ENCODE measurements around the gene LYZL1. TPM values are rescaled to one million over a fixed set of nuclear protein-coding genes. Genes with fewer than 3 reads are reported as not detected.

The LYZL1 gene
- total RNA-seq, 1 experiment from 2014 or later, result not detected

- H3K27ac ChIP-seq (ENCODE audit: insufficient read length, low read depth, low read length), result no peak overlapping the region
- no peak overlapping the region for H4K5ac ChIP-seq (ENCODE audit: insufficient read length, low read depth, low read length)
- no peaks in the 10 kb centered on the region; the same call in 1 of the 2 replicates for H3K27me3 ChIP-seq (ENCODE audit: insufficient read depth, low read length)
- H2AFZ ChIP-seq (ENCODE audit: low read length), result peak overlapping the region; percentile 16
- no peaks in the 10 kb centered on the region for H3K9me3 ChIP-seq (ENCODE audit: control insufficient read depth, low read depth, low read length)
- H3K79me2 ChIP-seq (ENCODE audit: insufficient read depth, low read length), result no peaks in the 10 kb centered on the region
- H3K4me2 ChIP-seq (ENCODE audit: insufficient read depth, insufficient read length, low read length), result no peak overlapping the region
- H2BK20ac ChIP-seq (ENCODE audit: low read depth, low read length, poor library complexity, severe bottlenecking), result no peak overlapping the region
- Mint-ChIP-seq H3K27me3 (ENCODE audit: low read depth) (no peaks in the 10 kb centered on the region; the same call in none of the 2 replicates), H3K4me1 (peaks cover 20 to 34% of the 10 kb centered on the region in 2 experiments), H3K9me3 (no peaks in the 10 kb centered on the region; a peak in 1 of 5 replicates), H3K4me3 (no peak overlapping the region), H3K36me3 (ENCODE audit: insufficient read depth in 1 of 3, low read depth in 3 of 3) (no peaks in the 10 kb centered on the region), H3K27ac (peak overlapping the region in 1 of 3 experiments; percentile 4; a peak in 1 of 7 replicates)
- H3K18ac ChIP-seq (ENCODE audit: insufficient read length, low read depth, low read length), result peak overlapping the region; percentile 67
- H2BK5ac ChIP-seq (ENCODE audit: insufficient read length, low read length), result no peak overlapping the region
- H4K8ac ChIP-seq (replicated peaks; ENCODE audit: insufficient read length, low read depth, low read length), result no peak overlapping the region
- H3K79me1 ChIP-seq (ENCODE audit: insufficient read depth, low read depth, low read length, poor library complexity, severe bottlenecking), result no peaks in the 10 kb centered on the region
- H3T11ph ChIP-seq (ENCODE audit: low read length), result no peak overlapping the region
- H2BK15ac ChIP-seq (ENCODE audit: low read depth, low read length), result no peak overlapping the region
- no peak overlapping the region for H2BK120ac ChIP-seq (ENCODE audit: low read depth, low read length, poor library complexity, severe bottlenecking)
- H3K4me1 ChIP-seq (ENCODE audit: insufficient read depth, low read length), result no peaks in the 10 kb centered on the region; the same call in 1 of the 2 replicates
- no peak overlapping the region for H2AK5ac ChIP-seq (ENCODE audit: insufficient read length, low read length)
- no peaks in the 10 kb centered on the region for H4K20me1 ChIP-seq (ENCODE audit: control insufficient read depth, insufficient read depth, insufficient read length)
- no peak overlapping the region for H3K4ac ChIP-seq (ENCODE audit: low read depth, low read length)
- H3K23ac ChIP-seq (ENCODE audit: insufficient read length, low read depth, low read length), result no peak overlapping the region
- no CpG with 5 or more reads among the region's 9 CpGs for WGBS (ENCODE audit: extremely low coverage, insufficient read length, low lambda C conversion rate)
- TF ChIP-seq CTCF (conservative IDR thresholded peaks at IDR 0.05), result no peak
- no peak overlapping the region for H3K56ac ChIP-seq (ENCODE audit: insufficient read length, low read depth, low read length)
- no peak overlapping the region for H2BK12ac ChIP-seq (ENCODE audit: insufficient read length, low read depth, low read length)
- H3K23me2 ChIP-seq (ENCODE audit: insufficient read length, low read depth, low read length, poor library complexity, severe bottlenecking), result no peaks in the 10 kb centered on the region
- no peak overlapping the region for H3K9ac ChIP-seq (ENCODE audit: extremely low read depth, insufficient read length, low read length)
- no peak overlapping the region for H3K14ac ChIP-seq (ENCODE audit: insufficient read depth, low read length)
- no peak for DNase-seq
- H4K91ac ChIP-seq (ENCODE audit: insufficient read length, low read depth, low read length), result no peak overlapping the region
These were observed 34.5 kb upstream of the LYZL1 start for GRCh38 chr10:29254123-29255046.

Measured in H9 (cell line).